HepG2 (cell line): ENCODE results near the gene AQP10.
A peak's percentile ranks its signal among the peaks of the same experiment; 100 is the strongest.

Source experiments
- CREB1 ChIP-seq, 2 experiments: fragments of 450-650 bp in 1 of 2; IDR thresholded peaks; 2 replicates each; pipeline ENCODE4 v1.6.1; 2016 to 2017; ENCODE audit warnings: control low read depth in 1 of 2, mild to moderate bottlenecking in 1 of 2, missing compliant biosample characterization in 1 of 2, missing genetic modification characterization in 1 of 2
- HDAC2 ChIP-seq: sonication (generic); formaldehyde crosslinking; IDR thresholded peaks from 2 replicates; pipeline ENCODE4 v1.4.0; 2020; ENCODE audit warnings: missing genetic modification reagents
- NRL ChIP-seq: sonication (generic); formaldehyde crosslinking; IDR thresholded peaks from 2 replicates; pipeline ENCODE4 v1.5.0; 2020; ENCODE audit warnings: missing genetic modification reagents, mild to moderate bottlenecking, moderate library complexity, borderline replicate concordance
- PHF8 ChIP-seq: sonication (generic); formaldehyde crosslinking; IDR thresholded peaks from 2 replicates; pipeline ENCODE4 v1.5.0; 2020; ENCODE audit warnings: missing genetic modification reagents
- PLSCR1 ChIP-seq: sonication (generic); formaldehyde crosslinking; IDR thresholded peaks from 2 replicates; pipeline ENCODE4 v1.5.0; 2020; ENCODE audit warnings: missing genetic modification reagents, mild to moderate bottlenecking, borderline replicate concordance
- TCF7L2 ChIP-seq: IDR thresholded peaks from 2 replicates; pipeline ENCODE4 v1.6.1; 2011; ENCODE audit warnings: mild to moderate bottlenecking, low read depth, low read length, moderate library complexity
- TF ChIP-seq, protein P1 (sequence below): sonication (generic); formaldehyde crosslinking; IDR thresholded peaks from 2 replicates; pipeline ENCODE4 v1.5.0; 2020; ENCODE audit warnings: mild to moderate bottlenecking, missing genetic modification reagents, moderate library complexity
- TF ChIP-seq, protein P2 (sequence below): sonication (generic); formaldehyde crosslinking; IDR thresholded peaks from 2 replicates; pipeline ENCODE4 v1.4.0; 2020; ENCODE audit warnings: mild to moderate bottlenecking, missing genetic modification reagents
- TF ChIP-seq, protein P3 (sequence below): sonication (generic); formaldehyde crosslinking; conservative IDR thresholded peaks from 2 replicates; pipeline ENCODE4 v1.8.0; 2022; ENCODE audit warnings: missing genetic modification reagents

DNA sequence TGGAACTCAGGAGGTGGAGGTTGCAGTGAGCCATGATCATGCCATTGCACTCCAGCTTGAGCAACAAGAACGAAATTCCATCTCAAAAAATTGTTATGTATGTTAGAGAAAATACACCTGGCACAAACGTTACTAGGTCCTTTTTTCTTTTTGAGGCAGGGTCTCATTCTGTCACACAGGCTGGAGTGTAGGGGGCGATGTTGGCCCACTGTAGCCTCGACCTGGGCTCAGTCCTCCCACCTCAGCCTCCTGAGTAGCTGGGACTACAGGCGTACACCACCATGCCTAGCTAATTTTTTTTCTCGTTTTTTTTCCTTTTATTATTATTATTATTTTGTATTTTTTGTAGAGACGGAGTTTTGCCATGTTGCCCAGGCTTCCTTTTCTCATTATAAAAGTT, 44.1 kb upstream of the AQP10 start:
- TF ChIP-seq, protein P1, sequence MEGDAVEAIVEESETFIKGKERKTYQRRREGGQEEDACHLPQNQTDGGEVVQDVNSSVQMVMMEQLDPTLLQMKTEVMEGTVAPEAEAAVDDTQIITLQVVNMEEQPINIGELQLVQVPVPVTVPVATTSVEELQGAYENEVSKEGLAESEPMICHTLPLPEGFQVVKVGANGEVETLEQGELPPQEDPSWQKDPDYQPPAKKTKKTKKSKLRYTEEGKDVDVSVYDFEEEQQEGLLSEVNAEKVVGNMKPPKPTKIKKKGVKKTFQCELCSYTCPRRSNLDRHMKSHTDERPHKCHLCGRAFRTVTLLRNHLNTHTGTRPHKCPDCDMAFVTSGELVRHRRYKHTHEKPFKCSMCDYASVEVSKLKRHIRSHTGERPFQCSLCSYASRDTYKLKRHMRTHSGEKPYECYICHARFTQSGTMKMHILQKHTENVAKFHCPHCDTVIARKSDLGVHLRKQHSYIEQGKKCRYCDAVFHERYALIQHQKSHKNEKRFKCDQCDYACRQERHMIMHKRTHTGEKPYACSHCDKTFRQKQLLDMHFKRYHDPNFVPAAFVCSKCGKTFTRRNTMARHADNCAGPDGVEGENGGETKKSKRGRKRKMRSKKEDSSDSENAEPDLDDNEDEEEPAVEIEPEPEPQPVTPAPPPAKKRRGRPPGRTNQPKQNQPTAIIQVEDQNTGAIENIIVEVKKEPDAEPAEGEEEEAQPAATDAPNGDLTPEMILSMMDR: peak; percentile 62
- TF ChIP-seq TCF7L2: no peak
- no peak for TF ChIP-seq HDAC2 (CRISPR knock-in tag)
- TF ChIP-seq, protein P2, sequence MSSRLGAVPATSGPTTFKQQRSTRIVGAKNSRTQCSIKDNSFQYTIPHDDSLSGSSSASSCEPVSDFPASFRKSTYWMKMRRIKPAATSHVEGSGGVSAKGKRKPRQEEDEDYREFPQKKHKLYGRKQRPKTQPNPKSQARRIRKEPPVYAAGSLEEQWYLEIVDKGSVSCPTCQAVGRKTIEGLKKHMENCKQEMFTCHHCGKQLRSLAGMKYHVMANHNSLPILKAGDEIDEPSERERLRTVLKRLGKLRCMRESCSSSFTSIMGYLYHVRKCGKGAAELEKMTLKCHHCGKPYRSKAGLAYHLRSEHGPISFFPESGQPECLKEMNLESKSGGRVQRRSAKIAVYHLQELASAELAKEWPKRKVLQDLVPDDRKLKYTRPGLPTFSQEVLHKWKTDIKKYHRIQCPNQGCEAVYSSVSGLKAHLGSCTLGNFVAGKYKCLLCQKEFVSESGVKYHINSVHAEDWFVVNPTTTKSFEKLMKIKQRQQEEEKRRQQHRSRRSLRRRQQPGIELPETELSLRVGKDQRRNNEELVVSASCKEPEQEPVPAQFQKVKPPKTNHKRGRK (CRISPR knock-in tag): no peak
- TF ChIP-seq, protein P3, sequence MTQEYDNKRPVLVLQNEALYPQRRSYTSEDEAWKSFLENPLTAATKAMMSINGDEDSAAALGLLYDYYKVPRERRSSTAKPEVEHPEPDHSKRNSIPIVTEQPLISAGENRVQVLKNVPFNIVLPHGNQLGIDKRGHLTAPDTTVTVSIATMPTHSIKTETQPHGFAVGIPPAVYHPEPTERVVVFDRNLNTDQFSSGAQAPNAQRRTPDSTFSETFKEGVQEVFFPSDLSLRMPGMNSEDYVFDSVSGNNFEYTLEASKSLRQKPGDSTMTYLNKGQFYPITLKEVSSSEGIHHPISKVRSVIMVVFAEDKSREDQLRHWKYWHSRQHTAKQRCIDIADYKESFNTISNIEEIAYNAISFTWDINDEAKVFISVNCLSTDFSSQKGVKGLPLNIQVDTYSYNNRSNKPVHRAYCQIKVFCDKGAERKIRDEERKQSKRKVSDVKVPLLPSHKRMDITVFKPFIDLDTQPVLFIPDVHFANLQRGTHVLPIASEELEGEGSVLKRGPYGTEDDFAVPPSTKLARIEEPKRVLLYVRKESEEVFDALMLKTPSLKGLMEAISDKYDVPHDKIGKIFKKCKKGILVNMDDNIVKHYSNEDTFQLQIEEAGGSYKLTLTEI (CRISPR knock-in tag): no peak
- TF ChIP-seq CREB1 (IDR thresholded peaks at IDR 0.05): no peak
- TF ChIP-seq CREB1 (CRISPR knock-in tag; IDR thresholded peaks at IDR 0.05): no peak
- no peak for TF ChIP-seq NRL (CRISPR knock-in tag)
- TF ChIP-seq PHF8 (CRISPR knock-in tag): no peak
- TF ChIP-seq PLSCR1: no peak
